Measurements from ENCODE around the gene PANK1. TPM values are rescaled to one million over a fixed set of nuclear protein-coding genes. Genes with fewer than 3 reads are reported as not detected.
A peak's percentile ranks its signal among the peaks of the same experiment; 100 is the strongest.

PANK1 gene
- total RNA-seq, 1 experiment from 2014 or later = 33.2 TPM

GRCh38 chr10:89644691-89644966 is 413 bp downstream of the PANK1 start:
- H3K27me3 ChIP-seq (ENCODE audit: insufficient read depth, low read length) = no peaks in the 10 kb centered on the region
- H2BK120ac ChIP-seq (ENCODE audit: low read depth, low read length, poor library complexity, severe bottlenecking) = no peak overlapping the region
- Mint-ChIP-seq H3K27me3 (ENCODE audit: low read depth) (no peaks in the 10 kb centered on the region), H3K4me1 (peaks cover 49% of the 10 kb centered on the region in 2 experiments), H3K27ac (no peak overlapping the region), H3K9me3 (peaks cover 0 to 4% of the 10 kb centered on the region in 2 experiments; a peak in 2 of 5 replicates), H3K36me3 (ENCODE audit: insufficient read depth in 1 of 3, low read depth in 3 of 3) (peaks cover 2 to 10% (median 8%) of the 10 kb centered on the region in 3 experiments; a peak in 5 of 7 replicates), H3K4me3 (no peak overlapping the region)
- peak overlapping the region; percentile 1 for H3K18ac ChIP-seq (ENCODE audit: insufficient read length, low read depth, low read length)
- peak overlapping the region; percentile 83 for H3K14ac ChIP-seq (ENCODE audit: insufficient read depth, low read length)
- peaks cover 4% of the 10 kb centered on the region; the same call in 1 of the 2 replicates for H3K4me1 ChIP-seq (ENCODE audit: insufficient read depth, low read length)
- no peak overlapping the region for H4K5ac ChIP-seq (ENCODE audit: insufficient read length, low read depth, low read length)
- peaks cover 31% of the 10 kb centered on the region for H3K79me2 ChIP-seq (ENCODE audit: insufficient read depth, low read length)
- H3K4me2 ChIP-seq (ENCODE audit: insufficient read depth, insufficient read length, low read length) = peak overlapping the region; percentile 91
- H2BK20ac ChIP-seq (ENCODE audit: low read depth, low read length, poor library complexity, severe bottlenecking) = no peak overlapping the region
- no peak overlapping the region for H3K23ac ChIP-seq (ENCODE audit: insufficient read length, low read depth, low read length)
- H3K23me2 ChIP-seq (ENCODE audit: insufficient read length, low read depth, low read length, poor library complexity, severe bottlenecking) = peaks cover 8% of the 10 kb centered on the region
- TF ChIP-seq, protein P1, sequence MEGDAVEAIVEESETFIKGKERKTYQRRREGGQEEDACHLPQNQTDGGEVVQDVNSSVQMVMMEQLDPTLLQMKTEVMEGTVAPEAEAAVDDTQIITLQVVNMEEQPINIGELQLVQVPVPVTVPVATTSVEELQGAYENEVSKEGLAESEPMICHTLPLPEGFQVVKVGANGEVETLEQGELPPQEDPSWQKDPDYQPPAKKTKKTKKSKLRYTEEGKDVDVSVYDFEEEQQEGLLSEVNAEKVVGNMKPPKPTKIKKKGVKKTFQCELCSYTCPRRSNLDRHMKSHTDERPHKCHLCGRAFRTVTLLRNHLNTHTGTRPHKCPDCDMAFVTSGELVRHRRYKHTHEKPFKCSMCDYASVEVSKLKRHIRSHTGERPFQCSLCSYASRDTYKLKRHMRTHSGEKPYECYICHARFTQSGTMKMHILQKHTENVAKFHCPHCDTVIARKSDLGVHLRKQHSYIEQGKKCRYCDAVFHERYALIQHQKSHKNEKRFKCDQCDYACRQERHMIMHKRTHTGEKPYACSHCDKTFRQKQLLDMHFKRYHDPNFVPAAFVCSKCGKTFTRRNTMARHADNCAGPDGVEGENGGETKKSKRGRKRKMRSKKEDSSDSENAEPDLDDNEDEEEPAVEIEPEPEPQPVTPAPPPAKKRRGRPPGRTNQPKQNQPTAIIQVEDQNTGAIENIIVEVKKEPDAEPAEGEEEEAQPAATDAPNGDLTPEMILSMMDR (conservative IDR thresholded peaks at IDR 0.05) = no peak
- no CpG with 5 or more reads among the region's 35 CpGs for WGBS (ENCODE audit: extremely low coverage, insufficient read length, low lambda C conversion rate)
- H4K20me1 ChIP-seq (ENCODE audit: control insufficient read depth, insufficient read depth, insufficient read length) = no peaks in the 10 kb centered on the region
- no peak overlapping the region for H3K56ac ChIP-seq (ENCODE audit: insufficient read length, low read depth, low read length)
- peaks cover under 1% of the 10 kb centered on the region for H3K79me1 ChIP-seq (ENCODE audit: insufficient read depth, low read depth, low read length, poor library complexity, severe bottlenecking)
- no peak overlapping the region for H4K8ac ChIP-seq (replicated peaks; ENCODE audit: insufficient read length, low read depth, low read length)
- no peak for DNase-seq
- H3T11ph ChIP-seq (ENCODE audit: low read length) = no peak overlapping the region
- H2BK5ac ChIP-seq (ENCODE audit: insufficient read length, low read length) = no peak overlapping the region
- no peak overlapping the region; the same call in 1 of the 2 replicates for H3K4ac ChIP-seq (ENCODE audit: low read depth, low read length)
- H3K9ac ChIP-seq (ENCODE audit: extremely low read depth, insufficient read length, low read length) = peak overlapping the region; percentile 78
- no peak overlapping the region for H2BK12ac ChIP-seq (ENCODE audit: insufficient read length, low read depth, low read length)
- H2AK5ac ChIP-seq (ENCODE audit: insufficient read length, low read length) = no peak overlapping the region
- H4K91ac ChIP-seq (ENCODE audit: insufficient read length, low read depth, low read length) = no peak overlapping the region
- H3K27ac ChIP-seq (ENCODE audit: insufficient read length, low read depth, low read length) = no peak overlapping the region
- H2BK15ac ChIP-seq (ENCODE audit: low read depth, low read length) = no peak overlapping the region
- H2AFZ ChIP-seq (ENCODE audit: low read length) = no peak overlapping the region
- H3K9me3 ChIP-seq (ENCODE audit: control insufficient read depth, low read depth, low read length) = no peaks in the 10 kb centered on the region

All from H9 (cell line).